Measurements from ENCODE around the gene CKLF.

DNA sequence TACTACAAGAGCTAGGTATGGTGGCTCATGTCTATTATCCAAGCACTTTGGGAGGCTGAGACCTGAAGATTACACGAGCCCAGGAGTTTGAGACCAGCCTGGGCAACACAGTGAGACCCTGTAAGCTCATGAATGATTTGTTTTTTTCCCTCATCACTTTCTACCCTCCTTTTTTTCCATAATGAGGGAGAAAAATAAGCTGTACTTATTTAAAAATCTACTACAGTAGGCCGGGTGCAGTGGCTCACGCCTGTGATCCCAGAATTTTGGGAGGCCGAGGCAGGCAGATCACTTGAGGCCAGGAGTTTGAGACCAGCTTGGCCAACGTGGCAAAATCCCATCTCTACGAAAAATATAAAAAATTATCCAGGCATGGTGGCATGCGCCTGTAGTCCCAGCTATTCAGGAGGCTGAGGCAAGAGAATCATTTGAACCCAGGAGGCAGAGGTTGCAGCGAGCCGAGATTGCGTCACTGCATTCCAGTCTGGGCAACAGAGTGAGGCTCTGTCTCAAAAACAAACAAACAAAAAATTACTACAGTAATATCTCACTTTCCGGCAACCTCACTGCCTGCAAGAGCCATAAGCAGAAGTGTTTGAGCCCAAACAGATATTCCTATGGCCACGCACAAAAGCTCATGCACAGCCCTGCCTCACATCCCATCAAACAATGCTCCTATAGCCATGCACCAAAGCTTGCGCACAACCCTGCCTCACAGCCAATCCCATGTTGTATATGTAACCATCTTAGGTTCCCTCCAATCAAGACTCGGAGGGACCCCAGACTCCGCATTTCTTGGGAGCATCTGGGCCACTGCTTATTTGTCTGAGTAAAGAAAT lies 39.9 kb upstream of the CKLF start:
- TF ChIP-seq, protein P1, sequence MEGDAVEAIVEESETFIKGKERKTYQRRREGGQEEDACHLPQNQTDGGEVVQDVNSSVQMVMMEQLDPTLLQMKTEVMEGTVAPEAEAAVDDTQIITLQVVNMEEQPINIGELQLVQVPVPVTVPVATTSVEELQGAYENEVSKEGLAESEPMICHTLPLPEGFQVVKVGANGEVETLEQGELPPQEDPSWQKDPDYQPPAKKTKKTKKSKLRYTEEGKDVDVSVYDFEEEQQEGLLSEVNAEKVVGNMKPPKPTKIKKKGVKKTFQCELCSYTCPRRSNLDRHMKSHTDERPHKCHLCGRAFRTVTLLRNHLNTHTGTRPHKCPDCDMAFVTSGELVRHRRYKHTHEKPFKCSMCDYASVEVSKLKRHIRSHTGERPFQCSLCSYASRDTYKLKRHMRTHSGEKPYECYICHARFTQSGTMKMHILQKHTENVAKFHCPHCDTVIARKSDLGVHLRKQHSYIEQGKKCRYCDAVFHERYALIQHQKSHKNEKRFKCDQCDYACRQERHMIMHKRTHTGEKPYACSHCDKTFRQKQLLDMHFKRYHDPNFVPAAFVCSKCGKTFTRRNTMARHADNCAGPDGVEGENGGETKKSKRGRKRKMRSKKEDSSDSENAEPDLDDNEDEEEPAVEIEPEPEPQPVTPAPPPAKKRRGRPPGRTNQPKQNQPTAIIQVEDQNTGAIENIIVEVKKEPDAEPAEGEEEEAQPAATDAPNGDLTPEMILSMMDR (conservative IDR thresholded peaks at IDR 0.05) = no peak
- no peak for TF ChIP-seq ZFX (IDR thresholded peaks at IDR 0.05)
